CD1c-positive myeloid dendritic cell (primary cell): Measurements from ENCODE around the gene PRDM16.

ENCODE experiments used
- DNase-seq: peaks from one replicate; pipeline ENCODE4 v3.0.0-alpha.2; 2016; ENCODE audit errors: extremely low spot score

PRDM16 gene

GRCh38 chr1:3032371-3033039, 36.5 kb upstream of the PRDM16 start:
- DNase-seq, result no peak

GRCh38 chr1:3033040-3033789, 35.8 kb upstream of the PRDM16 start:
- DNase-seq, result no peak

- DNase-seq, result no peak
Measured at GRCh38 chr1:3033790-3034090, 35.3 kb upstream of the PRDM16 start.

- DNase-seq, result no peak
Measured at GRCh38 chr1:3034162-3034561, 34.8 kb upstream of the PRDM16 start.

GRCh38 chr1:3034728-3035562, 34.1 kb upstream of the PRDM16 start:
- no peak for DNase-seq

GRCh38 chr1:3035563-3036446, 33.2 kb upstream of the PRDM16 start:
- no peak for DNase-seq

GRCh38 chr1:3036447-3037280, 32.3 kb upstream of the PRDM16 start:
- no peak for DNase-seq

- DNase-seq, result no peak
Measured at GRCh38 chr1:3037281-3038040, 31.5 kb upstream of the PRDM16 start.

GRCh38 chr1:3038113-3038551, 30.9 kb upstream of the PRDM16 start:
- DNase-seq, result no peak

GRCh38 chr1:3038571-3039181, 30.3 kb upstream of the PRDM16 start:
- DNase-seq, result no peak

- DNase-seq, result no peak
Measured at GRCh38 chr1:3040004-3040403, 29.0 kb upstream of the PRDM16 start.

- no peak for DNase-seq
Measured at GRCh38 chr1:3042481-3042880, 26.5 kb upstream of the PRDM16 start.

GRCh38 chr1:3049164-3049563, 19.8 kb upstream of the PRDM16 start:
- no peak for DNase-seq

- no peak for DNase-seq
Measured at GRCh38 chr1:3049905-3050304, 19.1 kb upstream of the PRDM16 start.

- no peak for DNase-seq
Measured at GRCh38 chr1:3050603-3051002, 18.4 kb upstream of the PRDM16 start.

- DNase-seq, result no peak
Measured at GRCh38 chr1:3051270-3052268, 17.4 kb upstream of the PRDM16 start.

- DNase-seq, result no peak
Measured at GRCh38 chr1:3052501-3052900, 16.5 kb upstream of the PRDM16 start.

GRCh38 chr1:3053366-3053980, 15.5 kb upstream of the PRDM16 start:
- no peak for DNase-seq
